Natural killer cell treated with Interleukin-12 subunit alpha and Interleukin-12 subunit beta and Interleukin-15 and Interleukin-18, amount 100 ng/mL, for 72 hours (primary cell): ENCODE measurements around the gene ELMOD3. TPM values are rescaled to one million over a fixed set of nuclear protein-coding genes. Genes with fewer than 3 reads are reported as not detected.
"Not testable (repeated sequence)": the region's sequence is repeated elsewhere in the genome, so short reads cannot be mapped to it uniquely, and the experiment has no call there.

Experiments
- ATAC-seq, 2 donors: fragments of 150-1000 bp; cut with Tn5 transposase in 1 of 2; sonication (Bioruptor Pico), chemical (Tn5 transposase) in 1 of 2; 2 replicates each; pipeline ENCODE4 v1.10.0; 2021
- DNase-seq: peaks from one replicate; pipeline ENCODE4 v3.0.0; 2022; ENCODE audit warnings: low spot score
- H3K27ac Mint-ChIP-seq, 2 donors: 1 replicate in 1 of 2; 2 replicates in 1 of 2; pipeline ENCODE4 v1.8.0; 2022; ENCODE audit warnings: mixed read lengths in 2 of 2, mild to moderate bottlenecking in 1 of 2, moderate library complexity in 1 of 2
- H3K27me3 Mint-ChIP-seq, 2 donors: 1 replicate in 1 of 2; 2 replicates in 1 of 2; pipeline ENCODE4 v1.8.0; 2022; ENCODE audit warnings: mixed read lengths in 2 of 2
- H3K36me3 Mint-ChIP-seq: one replicate; pipeline ENCODE4 v1.8.0; 2022; ENCODE audit warnings: mixed read lengths
- H3K4me1 Mint-ChIP-seq, 2 donors: 1 replicate in 1 of 2; 2 replicates in 1 of 2; pipeline ENCODE4 v1.8.0; 2022; ENCODE audit warnings: low read depth in 2 of 2, mixed read lengths in 2 of 2, mild to moderate bottlenecking in 1 of 2
- H3K4me3 Mint-ChIP-seq: one replicate; pipeline ENCODE4 v1.8.0; 2022; ENCODE audit warnings: mixed read lengths
- H3K9me3 Mint-ChIP-seq: 2 replicates; pipeline ENCODE4 v1.8.0; 2022; ENCODE audit warnings: mixed read lengths
- total RNA-seq, 2 donors: library from RNA; stranded (reverse); gene quantifications; one replicate each; pipeline ENCODE4 v1.2.3, GENCODE V29; 2022

The ELMOD3 gene
- total RNA-seq, result 10 to 100 TPM; 19.8 to 19.9 TPM

GRCh38 chr2:85354286-85355072 is at the start of gene ELMOD3, which contains the start of gene RETSAT:
TSS of gene ELMOD3 (plus strand) at chr2:85354769. CDS start at chr2:85357199, 2,430 bp downstream.
TSS of gene RETSAT (minus strand) at chr2:85354528. CDS start at chr2:85354507, 21 bp downstream.
- Mint-ChIP-seq H3K36me3 (peaks cover 10% of the 10 kb centered on the region), H3K27me3 (no peaks in the 10 kb centered on the region), H3K27ac (peak within 1 kb of the TSS; percentile 91 to 97), H3K4me1 (peaks cover 25 to 32% of the 10 kb centered on the region in 2 donors), H3K9me3 (no peaks in the 10 kb centered on the region), H3K4me3 (peak within 1 kb of the TSS; percentile 99)
- ATAC-seq (peak; percentile 99 to 100), DNase-seq (peak; percentile 97)

- Mint-ChIP-seq H3K36me3 (no peaks in the 10 kb centered on the region), H3K9me3 (no peaks in the 10 kb centered on the region), H3K4me3 (peak overlapping the region; percentile 56), H3K4me1 (peaks cover 23 to 32% of the 10 kb centered on the region in 2 donors), H3K27ac (peak overlapping the region in 1 of 2 donors; percentile 41), H3K27me3 (peaks cover 6 to 7% of the 10 kb centered on the region in 2 donors)
- DNase-seq (no peak), ATAC-seq (no peak)
These were observed 47.1 kb upstream of the ELMOD3 start for GRCh38 chr2:85307527-85307897.

GRCh38 chr2:85308201-85308600 is 46.4 kb upstream of the ELMOD3 start:
- H3K9me3 Mint-ChIP-seq, result no peaks in the 10 kb centered on the region
- peaks cover 6 to 7% of the 10 kb centered on the region in 2 donors for H3K27me3 Mint-ChIP-seq
- no peaks in the 10 kb centered on the region for H3K36me3 Mint-ChIP-seq
- DNase-seq (no peak), ATAC-seq (no peak)
- H3K4me3 Mint-ChIP-seq, result no peak overlapping the region
- peak overlapping the region; percentile 79 to 82 for H3K27ac Mint-ChIP-seq
- peaks cover 23 to 32% of the 10 kb centered on the region in 2 donors for H3K4me1 Mint-ChIP-seq

GRCh38 chr2:85308896-85309555 is 45.5 kb upstream of the ELMOD3 start:
- H3K4me1 Mint-ChIP-seq, result peaks cover 27 to 32% of the 10 kb centered on the region in 2 donors
- H3K27ac Mint-ChIP-seq, result peak overlapping the region; percentile 79 to 82
- H3K36me3 Mint-ChIP-seq, result no peaks in the 10 kb centered on the region
- H3K27me3 Mint-ChIP-seq, result peaks cover 5 to 6% of the 10 kb centered on the region in 2 donors
- H3K9me3 Mint-ChIP-seq, result no peaks in the 10 kb centered on the region
- DNase-seq (no peak), ATAC-seq (peak; percentile 47 to 64)
- peak overlapping the region; percentile 92 for H3K4me3 Mint-ChIP-seq

- Mint-ChIP-seq H3K9me3 (no peaks in the 10 kb centered on the region), H3K36me3 (no peaks in the 10 kb centered on the region), H3K4me3 (peak overlapping the region; percentile 92), H3K27me3 (no peaks in the 10 kb centered on the region), H3K4me1 (peaks cover 30 to 32% of the 10 kb centered on the region in 2 donors), H3K27ac (peak overlapping the region; percentile 79 to 82)
- DNase-seq (no peak), ATAC-seq (peak; percentile 66 to 77)
These were observed 44.8 kb upstream of the ELMOD3 start for GRCh38 chr2:85309699-85310321.

- H3K4me3 Mint-ChIP-seq, result peak overlapping the region; percentile 92
These were observed 44.2 kb upstream of the ELMOD3 start for GRCh38 chr2:85310330-85310729.

GRCh38 chr2:85312404-85312803 is 42.2 kb upstream of the ELMOD3 start:
- DNase-seq (no peak), ATAC-seq (no peak)
- Mint-ChIP-seq H3K4me1 (peaks cover 32 to 35% of the 10 kb centered on the region in 2 donors), H3K4me3 (no peak overlapping the region), H3K27me3 (no peaks in the 10 kb centered on the region), H3K27ac (no peak overlapping the region), H3K9me3 (no peaks in the 10 kb centered on the region), H3K36me3 (peaks cover 8% of the 10 kb centered on the region)

More at GRCh38 chr2:85310330-85310729, 44.2 kb upstream of the ELMOD3 start:
- Mint-ChIP-seq H3K27ac (peak overlapping the region; percentile 79 to 82), H3K27me3 (no peaks in the 10 kb centered on the region), H3K36me3 (no peaks in the 10 kb centered on the region), H3K9me3 (no peaks in the 10 kb centered on the region), H3K4me1 (peaks cover 30 to 32% of the 10 kb centered on the region in 2 donors)
- no peak for DNase-seq
- no peak for ATAC-seq

- H3K27ac Mint-ChIP-seq, result no peak overlapping the region
- ATAC-seq (no peak), DNase-seq (no peak)
- no peaks in the 10 kb centered on the region for H3K27me3 Mint-ChIP-seq
- no peak overlapping the region for H3K4me3 Mint-ChIP-seq
- H3K36me3 Mint-ChIP-seq, result peaks cover 14% of the 10 kb centered on the region
- no peaks in the 10 kb centered on the region for H3K9me3 Mint-ChIP-seq
- H3K4me1 Mint-ChIP-seq, result peaks cover 31 to 34% of the 10 kb centered on the region in 2 donors
These were observed 39.7 kb upstream of the ELMOD3 start for GRCh38 chr2:85314884-85315242.

- not testable (repeated sequence) for ATAC-seq, H3K27ac Mint-ChIP-seq, DNase-seq, H3K27me3 Mint-ChIP-seq, H3K4me3 Mint-ChIP-seq, H3K9me3 Mint-ChIP-seq
- H3K36me3 Mint-ChIP-seq, result peaks cover 25% of the 10 kb centered on the region
- H3K4me1 Mint-ChIP-seq, result peaks cover 34 to 40% of the 10 kb centered on the region in 2 donors
These were observed 38.6 kb upstream of the ELMOD3 start for GRCh38 chr2:85315921-85316320.

GRCh38 chr2:85318222-85319074 is 36.1 kb upstream of the ELMOD3 start:
- DNase-seq (no peak), ATAC-seq (peak; percentile 72 to 77)
- no peaks in the 10 kb centered on the region for H3K27me3 Mint-ChIP-seq
- peaks cover 47% of the 10 kb centered on the region for H3K36me3 Mint-ChIP-seq
- H3K4me1 Mint-ChIP-seq, result peaks cover 54 to 59% of the 10 kb centered on the region in 2 donors
- H3K9me3 Mint-ChIP-seq, result no peaks in the 10 kb centered on the region
- H3K4me3 Mint-ChIP-seq, result no peak overlapping the region
- H3K27ac Mint-ChIP-seq, result peak overlapping the region; percentile 39 to 48

GRCh38 chr2:85319796-85320195 is 34.8 kb upstream of the ELMOD3 start:
- no peaks in the 10 kb centered on the region for H3K9me3 Mint-ChIP-seq
- H3K27me3 Mint-ChIP-seq, result no peaks in the 10 kb centered on the region
- peaks cover 54 to 68% of the 10 kb centered on the region in 2 donors for H3K4me1 Mint-ChIP-seq
- H3K36me3 Mint-ChIP-seq, result peaks cover 56% of the 10 kb centered on the region
- ATAC-seq, result no peak
- peak overlapping the region; percentile 71 for H3K4me3 Mint-ChIP-seq
- no peak for DNase-seq
- H3K27ac Mint-ChIP-seq, result peak overlapping the region; percentile 20 to 66

- Mint-ChIP-seq H3K4me3 (peak overlapping the region; percentile 98), H3K9me3 (no peaks in the 10 kb centered on the region)
These were observed 31.1 kb upstream of the ELMOD3 start for GRCh38 chr2:85323351-85323987.

More at GRCh38 chr2:85323351-85323987, 31.1 kb upstream of the ELMOD3 start:
- no peaks in the 10 kb centered on the region for H3K27me3 Mint-ChIP-seq
- H3K36me3 Mint-ChIP-seq, result peaks cover 74% of the 10 kb centered on the region
- peak overlapping the region; percentile 37 to 99 for H3K27ac Mint-ChIP-seq
- H3K4me1 Mint-ChIP-seq, result peaks cover 58 to 77% of the 10 kb centered on the region in 2 donors
- ATAC-seq (no peak), DNase-seq (no peak)
